ENCODE data around the gene SPDYE8.
"Not testable (repeated sequence)": the region's sequence is repeated elsewhere in the genome, so short reads cannot be mapped to it uniquely, and the experiment has no call there.

Gene SPDYE8

GRCh38 chr7:73029666-73030065 lies at the start of gene SPDYE8:
Gene SPDYE8 (minus strand): TSS chr7:73029766. CDS start chr7:73027966, 1,800 bp downstream.
- DNase-seq: not testable (repeated sequence)

- not testable (repeated sequence) for DNase-seq
Measured at GRCh38 chr7:73057811-73058210, 28.2 kb upstream of the SPDYE8 start, which contains the start of gene SPDYE11. Gene SPDYE11 (minus strand): TSS chr7:73057911. CDS start chr7:73056111, 1,800 bp downstream.

DNA sequence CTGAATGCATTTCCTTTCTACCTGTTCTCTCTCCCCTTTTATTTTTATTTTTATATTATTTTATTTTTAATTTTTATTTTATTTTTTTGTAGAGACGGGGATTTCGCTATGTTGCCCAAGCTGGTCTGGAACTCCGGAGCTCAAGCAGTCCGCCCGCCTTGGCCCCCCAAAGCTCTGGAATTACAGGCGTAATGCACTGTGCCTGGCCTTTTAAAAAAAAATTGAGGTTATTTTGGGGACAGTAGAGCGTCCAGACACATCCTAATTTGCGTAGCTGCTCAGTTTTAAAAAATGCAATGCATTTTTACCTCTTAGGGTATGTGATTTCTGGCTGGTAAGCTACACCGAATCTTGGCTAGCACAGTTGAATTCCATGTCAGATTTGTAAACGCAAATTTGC lies 23.1 kb downstream of the SPDYE8 start:
- DNase-seq: not testable (repeated sequence)

GRCh38 chr7:73005693-73006447 lies 23.7 kb downstream of the SPDYE8 start:
- DNase-seq: not testable (repeated sequence)

GRCh38 chr7:73005356-73005692 lies 24.2 kb downstream of the SPDYE8 start:
- DNase-seq: not testable (repeated sequence)

DNA sequence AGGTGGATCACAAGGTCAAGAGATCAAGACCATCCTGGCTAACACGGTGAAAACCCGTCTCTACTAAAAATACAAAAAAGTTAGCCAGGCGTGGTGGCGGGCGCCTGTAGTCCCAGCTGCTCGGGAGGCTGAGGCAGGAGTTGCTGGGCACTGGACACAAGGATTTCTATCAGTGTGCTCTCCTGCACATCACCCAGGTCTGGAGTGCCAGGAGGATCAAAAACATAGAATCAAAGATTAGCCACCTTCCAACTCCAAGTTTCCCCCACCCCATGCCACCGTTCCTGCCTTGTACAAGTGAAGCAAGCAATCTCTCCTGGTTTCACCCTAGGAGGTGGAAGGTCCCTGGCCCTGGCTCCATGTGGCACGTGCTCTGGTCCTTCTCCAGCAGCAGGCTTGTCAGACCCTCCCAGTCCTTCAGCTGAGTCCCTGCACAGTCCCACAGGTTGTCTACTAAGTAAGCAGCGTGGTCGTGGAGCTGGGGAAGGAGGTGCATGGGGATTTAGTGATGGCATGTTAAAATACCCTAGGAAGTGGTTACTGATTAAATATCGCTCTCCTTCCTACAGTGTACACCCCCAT lies 31.6 kb downstream of the SPDYE8 start:
- DNase-seq: not testable (repeated sequence)

GRCh38 chr7:72997447-72997846 lies 32.1 kb downstream of the SPDYE8 start:
- DNase-seq: not testable (repeated sequence)

DNA sequence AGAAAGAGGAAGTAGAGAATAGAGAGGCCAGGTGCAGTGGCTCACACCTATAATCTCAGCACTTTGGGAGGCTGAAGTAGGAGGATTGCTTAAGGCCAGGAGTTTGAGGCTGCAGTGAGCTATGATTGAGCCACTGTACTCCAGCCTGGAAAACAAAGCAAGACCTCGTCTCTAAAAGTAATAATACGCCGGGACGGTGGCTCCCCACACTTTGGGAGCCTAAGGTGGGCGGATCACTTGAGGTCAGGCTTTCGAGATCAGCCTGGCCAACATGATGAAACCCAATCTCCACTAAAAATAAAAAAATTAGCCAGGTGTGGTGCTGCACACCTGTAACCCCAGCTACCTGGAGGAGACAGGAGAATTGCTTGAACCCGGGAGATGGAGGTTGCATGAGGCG lies 34.1 kb downstream of the SPDYE8 start:
- DNase-seq: not testable (repeated sequence)

DNA sequence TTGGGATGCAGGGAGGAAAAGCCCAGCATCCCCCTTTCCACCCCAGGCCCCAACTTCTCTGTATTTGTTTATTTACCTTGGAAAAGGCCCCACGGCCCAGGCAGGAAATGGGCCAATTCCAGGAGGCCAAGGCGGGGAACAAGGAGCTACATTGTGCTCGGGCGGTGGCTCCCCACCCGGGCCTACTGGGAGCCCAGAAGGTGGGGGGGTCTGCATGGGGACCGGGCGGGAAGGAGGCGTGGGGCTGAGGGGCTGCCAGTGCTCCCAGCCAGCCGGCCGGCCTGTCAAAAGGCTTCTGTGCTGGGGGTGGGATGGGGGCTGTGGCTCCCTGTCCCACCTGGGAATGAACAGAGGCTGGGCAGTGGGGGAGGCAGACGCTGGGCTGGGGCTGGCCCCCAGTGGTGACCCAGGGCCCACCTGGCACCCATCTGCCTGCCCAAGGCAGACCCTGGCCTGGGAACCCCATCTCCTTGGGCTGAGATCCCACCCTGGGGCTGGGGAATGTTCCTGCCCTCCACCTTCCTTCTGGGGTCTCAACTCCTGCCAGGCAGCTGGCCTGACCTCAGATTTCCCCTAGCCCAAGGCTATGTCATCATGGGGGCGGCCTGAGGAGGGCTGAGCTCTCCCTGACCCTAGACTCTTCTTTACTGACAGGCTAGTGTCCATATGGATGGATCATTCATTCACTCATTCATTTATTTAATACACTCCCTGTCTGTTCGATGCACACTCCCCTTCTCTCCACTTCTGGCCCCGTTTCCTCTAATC lies 39.2 kb downstream of the SPDYE8 start:
- not testable (repeated sequence) for DNase-seq

- not testable (repeated sequence) for DNase-seq
Measured at GRCh38 chr7:72982084-72982483, 47.5 kb downstream of the SPDYE8 start.

DNA sequence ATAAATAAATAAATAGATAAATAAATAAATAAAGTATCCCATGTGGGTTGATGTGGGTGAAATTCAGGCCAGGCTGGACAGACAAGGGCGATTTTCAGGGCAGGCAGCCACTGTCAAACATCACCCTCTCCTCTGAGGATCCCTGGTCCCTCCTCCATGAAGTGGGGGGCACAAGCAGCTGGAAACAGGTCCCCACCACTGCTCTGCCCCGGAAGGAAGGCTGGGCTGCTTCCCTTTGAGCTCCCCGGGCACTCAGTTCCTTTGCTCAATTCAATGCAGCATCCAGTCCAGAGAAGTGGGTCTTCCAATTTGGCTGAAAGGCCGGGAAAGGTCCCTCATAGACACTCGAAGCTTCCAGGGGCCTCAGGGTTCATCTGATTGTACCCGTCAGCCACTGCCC lies 49.2 kb downstream of the SPDYE8 start:
- not testable (repeated sequence) for DNase-seq

DNA sequence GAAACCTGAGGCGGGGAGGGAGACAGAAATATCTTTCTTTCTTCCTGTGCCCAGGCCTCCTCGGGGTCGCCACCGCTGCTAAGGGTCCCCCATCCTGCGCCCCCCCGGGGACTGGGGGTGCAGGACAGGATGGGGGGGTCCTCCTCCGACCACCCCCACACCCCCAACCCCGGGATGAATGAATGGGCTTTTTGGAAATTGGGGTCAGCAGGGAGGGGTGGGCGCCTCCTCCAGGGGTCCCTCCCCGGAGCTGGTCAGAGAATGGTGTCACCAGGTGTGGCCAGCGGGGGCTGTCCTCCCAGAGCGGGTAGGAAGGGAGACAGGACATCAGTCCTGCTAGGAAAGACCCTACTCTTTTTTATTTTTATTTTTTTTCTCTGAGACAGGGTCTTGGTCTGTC lies 53.1 kb downstream of the SPDYE8 start:
- DNase-seq: not testable (repeated sequence)

DNA sequence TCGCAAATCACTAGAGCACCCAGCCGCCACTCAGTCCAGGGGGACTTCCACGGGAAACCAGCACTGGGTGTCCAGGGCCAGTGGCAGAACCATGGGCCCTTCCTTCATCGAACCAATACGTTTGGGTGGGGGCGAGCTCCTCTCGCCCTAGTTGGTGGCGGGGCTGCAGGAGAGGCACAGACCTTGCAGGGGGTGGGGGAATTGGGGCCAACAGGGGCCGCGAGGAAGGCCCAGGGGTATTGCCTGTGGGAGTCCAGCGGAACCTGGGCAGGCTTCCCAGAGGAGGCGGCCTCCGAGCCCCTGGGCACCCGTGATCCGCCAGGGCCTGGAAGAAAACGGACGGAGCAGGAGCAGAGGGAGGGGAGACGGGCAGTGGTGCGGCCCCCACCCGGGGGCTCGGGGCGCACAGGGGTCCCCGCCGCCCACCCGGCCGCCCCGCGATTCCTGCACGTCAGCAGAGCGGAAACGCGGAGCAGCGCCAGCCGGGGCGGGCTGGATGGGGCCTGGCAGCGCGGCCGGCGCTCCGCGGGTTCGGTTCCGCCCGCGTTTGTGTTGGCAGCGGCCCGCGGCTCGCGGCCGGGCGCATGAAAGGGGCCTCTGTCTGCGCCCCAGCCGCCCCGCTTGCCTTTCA lies 53.8 kb downstream of the SPDYE8 start:
- not testable (repeated sequence) for DNase-seq

DNA sequence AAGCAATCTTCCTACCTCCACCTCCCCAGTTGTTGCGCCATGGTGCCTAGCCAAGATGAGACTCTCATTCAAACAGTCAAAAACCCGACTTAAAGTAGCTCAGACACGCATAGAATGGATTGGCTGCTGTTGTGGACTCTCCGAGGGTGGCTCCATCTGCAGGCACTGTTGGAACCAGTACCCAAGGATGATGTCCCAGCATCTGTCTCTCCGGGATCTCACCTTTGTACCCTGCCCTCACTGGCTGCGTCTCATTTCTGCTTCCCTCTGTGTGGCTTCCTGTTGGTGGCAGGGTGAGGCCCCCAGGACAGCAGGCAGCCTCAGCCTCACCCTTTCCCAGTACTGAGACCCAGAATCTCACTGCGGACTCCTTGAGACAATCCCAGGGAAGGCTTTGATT lies 54.8 kb downstream of the SPDYE8 start:
- not testable (repeated sequence) for DNase-seq

- not testable (repeated sequence) for DNase-seq
Measured at GRCh38 chr7:72971505-72971904, 58.1 kb downstream of the SPDYE8 start.

Measured in NCI-H2107 (cell line).